ENCODE results near the gene PALS1.

The PALS1 gene

GRCh38 chr14:67240168-67240932, 885 bp upstream of the PALS1 start (continued):
- TF ChIP-seq ZBTB17 (tag by site-specific recombination; IDR thresholded peaks at IDR 0.05) (peak; percentile 55), ZNF114 (tag by site-specific recombination; IDR thresholded peaks at IDR 0.05) (no peak), ZNF792 (tag by site-specific recombination; IDR thresholded peaks at IDR 0.05) (no peak), ZNF10 (tag by site-specific recombination; IDR thresholded peaks at IDR 0.05) (no peak), YY1 (tag by site-specific recombination; IDR thresholded peaks at IDR 0.05) (no peak), ZNF777 (tag by site-specific recombination; IDR thresholded peaks at IDR 0.05; ENCODE audit: borderline replicate concordance) (no peak), ZNF423 (tag by site-specific recombination; IDR thresholded peaks at IDR 0.05) (peak; percentile 6; the same call in 1 of the 2 replicates)

GRCh38 chr14:67240978-67241410, 241 bp upstream of the PALS1 start:
- H3K9me3 ChIP-seq (ENCODE audit: control insufficient read depth, insufficient read depth, low read depth, low read length), result no peaks in the 10 kb centered on the region
- POLR2A ChIA-PET, result interaction anchor here (0.6 to 2.4 kb wide), 5 partner anchors 9 to 71 kb away, joined by 3 to 6 read pairs (median 3); partner anchors contain the start of gene GARIN2
- TF ChIP-seq ZNF404 (tag by site-specific recombination; IDR thresholded peaks at IDR 0.05), result no peak
- TF ChIP-seq YY1 (tag by site-specific recombination; IDR thresholded peaks at IDR 0.05), result no peak
- peak; percentile 5; the same call in 1 of the 2 replicates for TF ChIP-seq ZBTB8A (tag by site-specific recombination; IDR thresholded peaks at IDR 0.05)
- no peak for TF ChIP-seq BCL11A (tag by site-specific recombination; IDR thresholded peaks at IDR 0.05; ENCODE audit: low read depth)
- peak; percentile 91 for TF ChIP-seq KLF10 (tag by site-specific recombination; IDR thresholded peaks at IDR 0.05)
- TF ChIP-seq OSR2 (tag by site-specific recombination; IDR thresholded peaks at IDR 0.05), result no peak
- TF ChIP-seq ZNF843 (tag by site-specific recombination; IDR thresholded peaks at IDR 0.05), result no peak
- no peak for TF ChIP-seq ZNF133 (tag by site-specific recombination; IDR thresholded peaks at IDR 0.05)
- no peak for TF ChIP-seq ZNF202 (tag by site-specific recombination; IDR thresholded peaks at IDR 0.05; ENCODE audit: borderline replicate concordance)
- TF ChIP-seq ZNF777 (tag by site-specific recombination; IDR thresholded peaks at IDR 0.05; ENCODE audit: borderline replicate concordance), result no peak
- TF ChIP-seq ZNF707 (tag by site-specific recombination; IDR thresholded peaks at IDR 0.05), result no peak
- no peak for TF ChIP-seq ZNF112 (tag by site-specific recombination; IDR thresholded peaks at IDR 0.05)
- TF ChIP-seq ZNF175 (tag by site-specific recombination; IDR thresholded peaks at IDR 0.05), result no peak
- no peak for TF ChIP-seq ZBTB49 (tag by site-specific recombination; IDR thresholded peaks at IDR 0.05; ENCODE audit: low read depth)
- TF ChIP-seq ZNF10 (tag by site-specific recombination; IDR thresholded peaks at IDR 0.05), result no peak
- no peak for TF ChIP-seq WT1 (tag by site-specific recombination; IDR thresholded peaks at IDR 0.05)
- TF ChIP-seq ZNF626 (tag by site-specific recombination; IDR thresholded peaks at IDR 0.05), result no peak
- TF ChIP-seq, protein P1, sequence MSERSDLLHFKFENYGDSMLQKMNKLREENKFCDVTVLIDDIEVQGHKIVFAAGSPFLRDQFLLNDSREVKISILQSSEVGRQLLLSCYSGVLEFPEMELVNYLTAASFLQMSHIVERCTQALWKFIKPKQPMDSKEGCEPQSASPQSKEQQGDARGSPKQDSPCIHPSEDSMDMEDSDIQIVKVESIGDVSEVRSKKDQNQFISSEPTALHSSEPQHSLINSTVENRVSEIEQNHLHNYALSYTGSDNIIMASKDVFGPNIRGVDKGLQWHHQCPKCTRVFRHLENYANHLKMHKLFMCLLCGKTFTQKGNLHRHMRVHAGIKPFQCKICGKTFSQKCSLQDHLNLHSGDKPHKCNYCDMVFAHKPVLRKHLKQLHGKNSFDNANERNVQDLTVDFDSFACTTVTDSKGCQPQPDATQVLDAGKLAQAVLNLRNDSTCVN (tag by site-specific recombination; optimal IDR thresholded peaks at IDR 0.05), result peak; percentile 84
- no peak for TF ChIP-seq ZNF426 (tag by site-specific recombination; IDR thresholded peaks at IDR 0.05)
- no peak for TF ChIP-seq RBAK (tag by site-specific recombination; IDR thresholded peaks at IDR 0.05)
- no peak for TF ChIP-seq ZNF423 (tag by site-specific recombination; IDR thresholded peaks at IDR 0.05)
- no peak for TF ChIP-seq ZNF510 (tag by site-specific recombination; IDR thresholded peaks at IDR 0.05; ENCODE audit: insufficient replicate concordance)
- no peak for TF ChIP-seq ZNF146 (tag by site-specific recombination; IDR thresholded peaks at IDR 0.05)
- CTCF ChIA-PET, result no interaction called here
- peak overlapping the region; percentile 100 for H3K27ac ChIP-seq (ENCODE audit: extremely low read depth, low read depth, low read length)
- no peaks in the 10 kb centered on the region; the same call in 1 of the 2 replicates for H3K4me1 ChIP-seq (ENCODE audit: control insufficient read depth, insufficient read depth, low read length)
- H3K4me3 ChIP-seq (ENCODE audit: low read depth, low read length), result peak overlapping the region; percentile 97
- no peaks in the 10 kb centered on the region for H3K36me3 ChIP-seq (ENCODE audit: control insufficient read depth in 2 of 2, insufficient read depth in 1 of 2, low read length in 2 of 2)
